ENCODE results near the gene SEMA6B.

SEMA6B gene

GRCh38 chr19:4506449-4507149, 52.9 kb downstream of the SEMA6B start:
- DNase-seq (ENCODE audit: low spot score) = no peak

GRCh38 chr19:4505570-4506448, 53.7 kb downstream of the SEMA6B start:
- no peak for DNase-seq (ENCODE audit: low spot score)

DNA sequence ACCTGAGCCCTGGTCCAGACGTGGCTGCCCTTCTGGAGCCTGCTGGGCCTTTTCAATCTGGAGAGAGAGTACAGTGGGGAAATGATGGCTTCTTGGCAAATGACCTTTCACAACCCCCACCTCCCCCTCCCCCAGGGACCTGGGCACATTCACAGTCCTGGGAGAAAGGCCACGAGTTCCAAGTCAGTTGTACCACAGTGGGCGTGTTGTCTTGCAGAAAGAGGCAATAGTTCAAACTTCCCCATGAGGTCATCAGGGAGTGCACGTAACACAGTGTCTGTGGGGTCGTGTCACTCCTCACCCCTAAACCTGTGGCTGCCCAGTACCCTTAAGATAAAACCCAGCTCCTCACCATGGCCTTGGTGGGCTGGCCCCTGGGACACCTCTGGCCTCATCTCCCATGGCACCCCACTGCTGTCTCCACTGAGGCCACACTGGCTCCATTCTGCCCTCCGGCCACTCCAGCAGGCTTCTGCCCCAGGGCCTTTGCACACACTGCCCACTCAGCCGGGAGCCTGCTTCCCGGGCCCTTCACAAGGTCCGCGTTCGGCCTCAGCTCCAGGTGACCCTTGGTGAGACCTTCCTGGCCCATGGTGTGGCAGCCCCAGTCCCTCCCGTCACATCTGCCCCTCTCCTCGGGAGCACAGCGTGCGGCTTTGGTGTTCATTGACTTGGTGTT, 54.5 kb downstream of the SEMA6B start:
- DNase-seq (ENCODE audit: low spot score) = no peak

DNA sequence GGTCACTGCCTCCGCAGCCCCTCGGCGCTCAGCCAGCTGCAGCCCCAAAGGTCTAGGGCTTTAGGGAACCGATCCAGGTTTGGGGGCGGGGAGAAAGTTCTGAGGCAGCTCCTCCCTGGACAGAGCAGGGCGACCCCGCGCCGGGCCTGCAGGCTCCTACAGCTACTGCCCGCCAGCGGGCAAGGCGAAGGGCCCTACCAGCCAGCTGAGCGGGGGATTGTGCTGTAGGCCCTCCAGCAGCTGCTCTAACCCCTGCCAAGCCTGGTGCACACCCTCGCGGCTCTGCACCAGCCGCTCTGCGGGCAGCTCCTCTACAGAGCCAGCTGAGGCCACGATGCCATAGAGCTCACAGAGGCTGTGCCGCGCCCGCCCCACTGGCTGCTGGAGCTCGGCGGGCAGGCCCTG, 55.2 kb downstream of the SEMA6B start:
- DNase-seq (ENCODE audit: low spot score) = no peak

DNA sequence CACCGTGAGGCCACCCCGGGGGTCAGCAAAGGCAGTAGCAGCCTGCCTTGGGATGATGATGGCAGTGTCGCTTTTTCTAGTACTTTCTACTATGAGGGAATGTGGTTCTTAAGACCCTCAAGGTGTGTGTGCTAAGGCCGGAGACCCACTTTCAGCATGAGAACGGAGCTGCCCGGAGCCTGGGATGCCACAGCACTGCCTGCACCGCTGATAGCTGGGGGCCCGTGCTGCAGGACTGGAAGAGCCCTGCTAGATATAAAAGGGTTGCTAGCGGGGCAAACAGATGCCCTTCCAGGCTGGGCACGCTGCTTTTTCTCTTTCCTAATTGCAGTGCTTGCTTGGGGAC, 55.7 kb downstream of the SEMA6B start:
- DNase-seq (ENCODE audit: low spot score) = no peak

GRCh38 chr19:4503132-4503824, 56.2 kb downstream of the SEMA6B start:
- DNase-seq (ENCODE audit: low spot score) = no peak

- DNase-seq (ENCODE audit: low spot score) = no peak
These were observed 57.0 kb downstream of the SEMA6B start for GRCh38 chr19:4502282-4503131.

DNA sequence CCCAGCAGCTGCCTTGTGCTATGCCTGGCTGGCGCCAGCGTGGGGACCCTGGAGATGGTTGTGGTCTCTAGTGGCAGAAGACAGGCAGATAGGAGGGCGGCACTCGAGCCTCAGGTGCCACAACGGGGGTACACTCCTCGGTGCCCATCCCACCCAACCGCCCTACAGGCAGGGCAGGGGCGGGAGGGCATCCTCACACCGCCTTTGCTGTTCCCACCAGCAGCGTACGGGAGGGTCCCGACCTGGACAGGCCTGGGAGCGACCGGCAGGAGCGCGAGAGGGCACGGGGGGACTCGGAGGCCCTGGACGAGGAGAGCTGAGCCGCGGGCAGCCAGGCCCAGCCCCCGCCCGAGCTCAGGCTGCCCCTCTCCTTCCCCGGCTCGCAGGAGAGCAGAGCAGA, 57.8 kb downstream of the SEMA6B start:
- no peak for DNase-seq (ENCODE audit: low spot score)

DNA sequence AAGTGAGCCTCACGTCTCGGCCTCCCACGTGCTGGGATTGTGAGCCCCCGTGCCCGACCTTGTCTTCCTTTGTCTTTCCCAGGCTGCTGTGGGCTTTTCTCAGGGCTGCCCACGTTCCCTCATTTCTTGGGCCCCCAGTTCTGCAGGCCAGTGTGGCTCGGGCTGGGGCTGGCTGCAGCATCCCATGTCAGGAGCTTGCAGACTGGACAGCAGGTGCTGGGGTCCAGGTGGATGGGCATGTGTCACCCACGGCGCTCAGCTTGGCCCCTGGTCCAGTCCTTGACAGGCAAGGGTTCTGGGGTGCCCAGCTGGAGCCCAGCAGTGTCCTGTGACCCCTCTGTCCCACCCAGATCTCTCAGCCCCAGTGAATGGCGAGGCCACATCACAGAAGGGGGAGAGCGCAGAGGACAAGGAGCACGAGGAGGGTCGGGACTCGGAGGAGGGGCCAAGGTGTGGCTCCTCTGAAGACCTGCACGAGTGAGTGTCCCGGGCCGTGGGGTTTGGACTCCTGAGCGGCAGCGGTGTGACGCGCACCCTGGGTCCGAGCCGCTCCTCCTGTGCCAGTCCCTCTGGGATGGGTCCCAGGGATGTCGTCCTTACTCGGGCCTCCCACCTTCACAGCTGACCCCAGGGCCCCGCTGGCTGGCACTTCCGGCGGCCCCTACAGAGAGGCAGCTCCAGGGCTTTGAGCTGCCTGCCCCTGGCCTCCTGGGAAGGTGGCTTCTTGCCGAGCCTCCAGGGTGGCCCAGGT, 58.5 kb downstream of the SEMA6B start:
- DNase-seq (ENCODE audit: low spot score) = no peak

DNA sequence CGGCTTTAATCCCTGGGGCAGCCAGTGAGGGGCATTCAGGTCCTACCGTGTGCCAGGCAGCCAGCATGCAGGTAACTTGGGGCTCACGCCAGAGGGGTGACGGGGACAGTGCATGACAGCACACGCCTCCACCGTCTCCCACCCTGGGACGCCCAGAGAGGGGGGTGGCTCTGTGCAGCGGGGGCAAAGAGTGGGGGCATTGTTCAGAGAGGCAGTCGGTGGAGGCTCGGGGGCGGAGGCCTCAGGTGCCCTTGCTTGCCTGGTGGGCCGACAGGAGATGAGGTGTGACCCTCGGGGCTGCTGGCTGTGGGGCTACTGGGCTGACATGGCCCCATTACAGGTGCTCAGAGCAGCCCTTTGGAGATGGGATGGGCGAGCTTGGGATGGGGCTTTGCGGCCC, 59.6 kb downstream of the SEMA6B start:
- no peak for DNase-seq (ENCODE audit: low spot score)

DNA sequence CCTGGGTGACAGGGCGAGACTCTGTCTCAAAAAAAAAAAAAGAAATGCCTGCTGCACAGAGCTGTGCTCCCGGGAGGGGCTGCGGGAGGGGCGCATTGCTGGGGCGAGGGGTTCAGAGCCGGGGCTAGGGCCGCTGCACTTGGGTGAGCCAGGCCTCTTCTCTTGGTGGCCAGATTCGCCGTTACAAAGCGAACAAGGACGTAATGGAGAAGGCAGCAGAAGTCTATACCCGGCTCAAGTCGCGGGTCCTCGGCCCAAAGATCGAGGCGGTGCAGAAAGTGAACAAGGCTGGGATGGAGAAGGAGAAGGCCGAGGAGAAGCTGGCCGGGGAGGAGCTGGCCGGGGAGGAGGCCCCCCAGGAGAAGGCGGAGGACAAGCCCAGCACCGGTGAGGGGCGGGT, 60.2 kb downstream of the SEMA6B start:
- DNase-seq (ENCODE audit: low spot score) = no peak

- DNase-seq (ENCODE audit: low spot score) = no peak
These were observed 60.8 kb downstream of the SEMA6B start for GRCh38 chr19:4498694-4499093.

DNA sequence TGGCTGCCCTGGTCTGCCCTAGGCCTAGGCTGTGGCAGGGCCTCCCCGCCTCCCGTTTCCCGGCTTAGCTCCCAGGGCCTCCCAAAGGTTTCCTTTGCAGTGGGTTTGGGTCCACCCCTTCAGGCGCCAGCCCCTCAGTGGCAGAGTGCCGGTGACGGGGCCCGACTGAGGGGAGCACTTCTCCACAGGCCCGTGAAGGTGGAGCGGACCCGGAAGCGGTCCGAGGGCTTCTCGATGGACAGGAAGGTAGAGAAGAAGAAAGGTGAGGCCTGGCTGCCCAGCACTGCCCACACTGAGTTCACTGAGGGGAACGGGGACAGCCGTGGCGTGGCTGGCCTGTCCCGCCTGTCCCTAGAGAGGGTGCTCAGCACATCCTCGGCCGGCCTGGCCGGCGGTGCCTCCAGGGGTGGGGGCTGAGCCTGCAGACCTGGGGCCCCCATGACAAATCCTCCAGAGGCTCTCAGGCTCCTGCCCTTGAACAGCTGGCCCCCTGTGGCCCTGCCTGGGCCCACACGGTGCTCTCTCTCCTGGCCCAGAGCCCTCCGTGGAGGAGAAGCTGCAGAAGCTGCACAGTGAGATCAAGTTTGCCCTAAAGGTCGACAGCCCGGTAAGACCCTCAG, 61.6 kb downstream of the SEMA6B start:
- DNase-seq (ENCODE audit: low spot score) = no peak

GRCh38 chr19:4496304-4496703, 63.2 kb downstream of the SEMA6B start:
- no peak for DNase-seq (ENCODE audit: low spot score)

GRCh38 chr19:4495471-4495870, 64.0 kb downstream of the SEMA6B start:
- no peak for DNase-seq (ENCODE audit: low spot score)

- no peak for DNase-seq (ENCODE audit: low spot score)
These were observed 64.8 kb downstream of the SEMA6B start for GRCh38 chr19:4494691-4495064.

DNA sequence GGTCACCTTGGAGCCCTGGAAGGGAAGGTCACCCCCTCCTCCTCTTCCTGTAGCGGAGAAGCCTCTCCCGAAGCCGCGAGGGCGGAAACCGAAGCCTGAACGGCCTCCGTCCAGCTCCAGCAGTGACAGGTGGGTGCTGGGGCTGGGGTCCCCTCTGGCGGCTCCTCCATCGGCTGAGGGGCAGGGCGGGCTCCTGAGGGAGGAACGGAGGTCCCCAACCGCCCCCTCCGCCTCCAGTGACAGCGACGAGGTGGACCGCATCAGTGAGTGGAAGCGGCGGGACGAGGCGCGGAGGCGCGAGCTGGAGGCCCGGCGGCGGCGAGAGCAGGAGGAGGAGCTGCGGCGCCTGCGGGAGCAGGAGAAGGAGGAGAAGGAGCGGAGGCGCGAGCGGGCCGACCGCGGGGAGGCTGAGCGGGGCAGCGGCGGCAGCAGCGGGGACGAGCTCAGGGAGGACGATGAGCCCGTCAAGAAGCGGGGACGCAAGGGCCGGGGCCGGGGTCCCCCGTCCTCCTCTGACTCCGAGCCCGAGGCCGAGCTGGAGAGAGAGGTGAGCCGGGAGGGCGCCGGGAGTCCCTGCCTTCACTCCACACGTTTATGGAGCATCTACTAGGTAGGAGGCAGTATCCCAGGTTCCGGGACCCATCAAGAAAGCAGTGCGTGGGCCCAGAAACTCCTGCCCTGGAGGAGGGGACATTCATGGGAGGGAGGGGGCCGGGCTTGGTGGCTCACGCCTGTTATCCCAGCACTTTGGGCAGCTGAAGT, 65.4 kb downstream of the SEMA6B start:
- DNase-seq (ENCODE audit: low spot score) = no peak

GRCh38 chr19:4493104-4493928, 66.2 kb downstream of the SEMA6B start:
- no peak for DNase-seq (ENCODE audit: low spot score)
